ENCODE data around the gene NGEF. TPM values are rescaled to one million over a fixed set of nuclear protein-coding genes. Genes with fewer than 3 reads are reported as not detected.

Gene NGEF
- total and polyA plus RNA-seq, 9 of the 15 experiments (the other 6 are each of a cell fraction or from before 2014, with no cell fraction given) = 0.07 to 0.17 (median 0.09) TPM; not detected in 6

DNA sequence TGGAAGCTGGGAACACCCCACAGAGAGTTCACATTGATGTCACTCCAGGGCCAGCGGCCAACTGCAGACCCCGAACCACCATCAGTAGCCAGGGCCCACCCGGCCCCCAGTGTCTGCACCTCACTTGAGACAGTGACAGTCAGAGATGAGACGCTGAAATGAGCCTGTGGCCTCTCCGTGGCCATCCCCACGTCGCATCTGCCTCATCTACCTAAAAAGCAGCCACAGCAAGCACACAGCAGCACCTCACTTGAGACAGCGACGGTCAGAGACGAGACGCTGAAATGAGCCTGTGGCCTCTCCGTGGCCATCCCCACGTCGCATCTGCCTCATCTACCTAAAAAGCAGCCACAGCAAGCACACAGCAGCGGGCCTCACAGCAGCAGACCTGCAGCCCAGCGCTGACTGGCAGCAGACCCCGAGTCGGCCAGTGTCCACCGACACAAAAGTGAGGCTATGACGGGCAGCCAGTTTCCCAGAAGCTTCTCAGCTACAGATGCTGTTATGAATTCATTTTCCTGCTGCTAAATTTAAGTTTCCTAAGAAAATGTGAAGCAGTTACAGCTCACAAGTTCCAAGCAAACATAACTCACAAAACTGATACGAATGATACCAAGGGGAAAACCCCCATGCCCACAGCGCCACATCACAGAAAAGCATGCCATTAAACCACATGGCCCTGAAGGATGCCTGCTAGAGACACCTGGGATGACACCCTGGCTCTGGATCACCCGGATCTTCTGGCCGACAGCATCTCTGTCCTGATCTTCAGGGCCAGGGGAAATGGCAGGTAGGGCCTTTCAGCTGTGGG is 115.3 kb downstream of the NGEF start (continued):
- TF ChIP-seq HMG20A (CRISPR knock-in tag; conservative IDR thresholded peaks at IDR 0.05) (no peak), SRSF1 (IDR thresholded peaks at IDR 0.05; ENCODE audit: low read depth, low read length) (no peak), HDAC8 (tag; IDR thresholded peaks at IDR 0.05) (no peak)
- TF ChIP-seq, protein P1, sequence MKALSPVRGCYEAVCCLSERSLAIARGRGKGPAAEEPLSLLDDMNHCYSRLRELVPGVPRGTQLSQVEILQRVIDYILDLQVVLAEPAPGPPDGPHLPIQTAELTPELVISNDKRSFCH (CRISPR knock-in tag; IDR thresholded peaks at IDR 0.05) = no peak
- TF ChIP-seq, protein P1 (tag; IDR thresholded peaks at IDR 0.05) = no peak

DNA sequence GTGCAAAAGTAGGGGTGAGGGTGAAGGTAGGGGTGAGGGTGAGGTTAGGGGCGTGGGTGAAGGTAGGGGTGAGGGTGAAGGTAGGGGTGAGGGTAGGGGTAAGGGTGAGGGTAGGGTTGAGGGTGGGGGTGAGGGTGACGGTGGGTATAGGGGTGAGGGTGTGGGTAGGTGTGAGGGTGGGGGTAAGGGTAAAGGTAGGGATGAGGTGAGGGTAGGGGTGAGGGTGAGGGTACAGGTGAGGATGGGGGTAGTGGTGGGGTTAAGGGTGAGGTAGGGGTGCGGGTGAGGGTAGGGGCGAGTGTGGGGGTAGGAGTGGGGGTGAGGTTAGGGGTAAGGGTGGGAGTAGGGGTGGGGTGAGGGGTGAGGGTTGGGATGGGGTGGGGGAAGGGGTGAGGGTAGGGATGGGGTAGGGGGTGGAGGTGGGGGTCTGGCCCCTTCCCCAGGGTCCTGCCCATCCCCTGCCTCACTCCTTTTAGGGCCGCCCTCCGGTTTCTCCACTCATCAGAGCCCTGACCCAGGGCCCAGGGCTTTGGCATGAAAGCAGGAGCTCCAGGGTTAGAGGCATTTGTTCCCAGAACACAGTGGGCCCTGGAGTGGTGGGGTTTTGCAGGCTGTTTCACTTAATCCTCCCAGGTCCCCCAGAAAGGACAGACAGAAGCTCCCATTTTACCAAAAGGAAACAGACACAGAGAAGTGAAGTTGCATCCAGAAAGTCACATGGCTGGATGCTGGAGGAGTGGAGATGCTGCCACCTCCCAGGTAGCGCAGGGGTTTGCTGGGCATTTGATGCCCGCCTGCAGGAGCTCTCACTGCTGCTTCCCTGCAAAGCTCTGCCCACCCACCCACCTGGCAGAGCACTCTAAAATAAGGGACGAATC is 116.1 kb downstream of the NGEF start:
- intact Hi-C loops (cut with micrococcal nuclease) = no loop called here
- Histone ChIP-seq H3K79me2 (ENCODE audit: control insufficient read depth, insufficient read depth, low read length) (no peaks in the 10 kb centered on the region), H3K4me1 (replicated peaks in 1 of 2; ENCODE audit: control insufficient read depth in 2 of 2, insufficient read depth in 2 of 2, low read length in 2 of 2) (peaks cover 0 to 9% of the 10 kb centered on the region in 2 experiments; a peak in 2 of 5 replicates), H3K27ac (ENCODE audit: extremely low read depth, low read depth, low read length) (no peak overlapping the region), H3K9me3 (replicated peaks; ENCODE audit: control insufficient read depth, insufficient read depth, low read depth, low read length) (no peaks in the 10 kb centered on the region), H3K4me2 (ENCODE audit: insufficient read depth, low read length) (no peak overlapping the region), H3K27me3 (ENCODE audit: control insufficient read depth in 2 of 2, insufficient read depth in 2 of 2, low read length in 2 of 2) (peaks cover 0 to 52% of the 10 kb centered on the region in 2 experiments; a peak in 2 of 5 replicates), H4K20me1 (replicated peaks; ENCODE audit: control insufficient read depth, insufficient read depth, low read length) (no peaks in the 10 kb centered on the region), H2AFZ (ENCODE audit: low read depth, low read length) (no peak overlapping the region), H3K4me3 (no peak overlapping the region), H3K9ac (ENCODE audit: insufficient read depth in 1 of 2, low read depth in 2 of 2, low read length in 2 of 2) (no peak overlapping the region), H3K36me3 (ENCODE audit: control insufficient read depth, insufficient read depth, low read length) (no peaks in the 10 kb centered on the region), H3K9me1 (ENCODE audit: control insufficient read depth, insufficient read depth, low read length) (no peaks in the 10 kb centered on the region)
- WGBS (ENCODE audit: insufficient coverage, low coverage, missing lambda C conversion rate) = 27% methylated on average over 3 of the region's 9 CpGs
- no peak for DNase-seq (ENCODE audit: extremely low read depth in 1 of 4, low spot score in 3 of 4)
- in situ Hi-C loops (cut with MboI) = no loop called here
- TF ChIP-seq SRSF7 (optimal IDR thresholded peaks at IDR 0.05; ENCODE audit: low read depth, low read length) = no peak
- no peak for TF ChIP-seq SPI1 (IDR thresholded peaks at IDR 0.05; ENCODE audit: borderline replicate concordance, low read depth, low read length)
- TF ChIP-seq ADNP (tag; IDR thresholded peaks at IDR 0.05) = no peak
- TF ChIP-seq HLTF (IDR thresholded peaks at IDR 0.05) = no peak
- TF ChIP-seq, protein P2, sequence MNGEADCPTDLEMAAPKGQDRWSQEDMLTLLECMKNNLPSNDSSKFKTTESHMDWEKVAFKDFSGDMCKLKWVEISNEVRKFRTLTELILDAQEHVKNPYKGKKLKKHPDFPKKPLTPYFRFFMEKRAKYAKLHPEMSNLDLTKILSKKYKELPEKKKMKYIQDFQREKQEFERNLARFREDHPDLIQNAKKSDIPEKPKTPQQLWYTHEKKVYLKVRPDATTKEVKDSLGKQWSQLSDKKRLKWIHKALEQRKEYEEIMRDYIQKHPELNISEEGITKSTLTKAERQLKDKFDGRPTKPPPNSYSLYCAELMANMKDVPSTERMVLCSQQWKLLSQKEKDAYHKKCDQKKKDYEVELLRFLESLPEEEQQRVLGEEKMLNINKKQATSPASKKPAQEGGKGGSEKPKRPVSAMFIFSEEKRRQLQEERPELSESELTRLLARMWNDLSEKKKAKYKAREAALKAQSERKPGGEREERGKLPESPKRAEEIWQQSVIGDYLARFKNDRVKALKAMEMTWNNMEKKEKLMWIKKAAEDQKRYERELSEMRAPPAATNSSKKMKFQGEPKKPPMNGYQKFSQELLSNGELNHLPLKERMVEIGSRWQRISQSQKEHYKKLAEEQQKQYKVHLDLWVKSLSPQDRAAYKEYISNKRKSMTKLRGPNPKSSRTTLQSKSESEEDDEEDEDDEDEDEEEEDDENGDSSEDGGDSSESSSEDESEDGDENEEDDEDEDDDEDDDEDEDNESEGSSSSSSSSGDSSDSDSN (IDR thresholded peaks at IDR 0.05; ENCODE audit: borderline replicate concordance in 1 of 2, low read depth in 2 of 2, low read length in 2 of 2) = no peak
- CTCF ChIA-PET (ENCODE audit: low intra/inter-chr PET ratio) = no interaction called here
- ATAC-seq = no peak
- FAIRE-seq = no peak
- POLR2A ChIA-PET = interaction anchor here (0.8 kb wide), 1 partner anchor 304 kb away, joined by 3 read pairs; no protein-coding TSS in a partner anchor
- no TSS peak for BruUV-seq (replicated peaks)

Data from K562 (cell line).